ENCODE data around the gene PRR5. TPM values are rescaled to one million over a fixed set of nuclear protein-coding genes. Genes with fewer than 3 reads are reported as not detected.

PRR5 gene
- total and polyA plus RNA-seq, 2 experiments from 2014 or later = 15.3 to 31.4 TPM

GRCh38 chr22:44700456-44700855 is 1.5 kb upstream of the PRR5 start (continued):
- TF ChIP-seq REST (IDR thresholded peaks at IDR 0.05; ENCODE audit: unreplicated experiment) (no peak), ZNF331 (CRISPR knock-in tag; IDR thresholded peaks at IDR 0.05; ENCODE audit: low read depth) (no peak), EZH2phosphoT487 (IDR thresholded peaks at IDR 0.05; ENCODE audit: unreplicated experiment) (no peak), NANOG (IDR thresholded peaks at IDR 0.05; ENCODE audit: borderline replicate concordance) (no peak), ETS1 (IDR thresholded peaks at IDR 0.05) (no peak), CREB1 (CRISPR knock-in tag; IDR thresholded peaks at IDR 0.05; ENCODE audit: low read depth) (no peak), EZH2 (IDR thresholded peaks at IDR 0.05; ENCODE audit: low read depth, unreplicated experiment) (no peak), CTCF (conservative IDR thresholded peaks at IDR 0.05; ENCODE audit: low read depth in 2 of 2) (no peak), POLR2AphosphoS5 (IDR thresholded peaks at IDR 0.05; ENCODE audit: low read depth) (no peak), ZNF114 (CRISPR knock-in tag; IDR thresholded peaks at IDR 0.05) (no peak), JUNB (IDR thresholded peaks at IDR 0.05; ENCODE audit: unreplicated experiment) (no peak)

GRCh38 chr22:44701187-44701790 is 715 bp upstream of the PRR5 start:
- Histone ChIP-seq H4K20me1 (replicated peaks; ENCODE audit: insufficient read depth) (peaks cover 9% of the 10 kb centered on the region; the same call in 1 of the 2 replicates), H3F3A (replicated peaks; ENCODE audit: low read depth) (peaks cover 9% of the 10 kb centered on the region; the same call in 1 of the 2 replicates), H3K4me1 (ENCODE audit: insufficient read depth) (peaks cover 21% of the 10 kb centered on the region), H3K27me3 (ENCODE audit: insufficient read depth) (peaks cover 28% of the 10 kb centered on the region), H3K79me2 (replicated peaks; ENCODE audit: insufficient read depth) (peaks cover 9% of the 10 kb centered on the region; the same call in 1 of the 2 replicates), H3K4me2 (peak overlapping the region; percentile 81), H2AFZ (peak overlapping the region; percentile 91), H3K4me3 (peak overlapping the region; percentile 53), H3K36me3 (ENCODE audit: insufficient read depth) (no peaks in the 10 kb centered on the region), H3K9me2 (ENCODE audit: insufficient read depth) (no peaks in the 10 kb centered on the region), H3K27ac (ENCODE audit: low read depth) (no peak overlapping the region)
- Mint-ChIP-seq H3K4me3 (peak overlapping the region; percentile 60), H3K9me3 (no peaks in the 10 kb centered on the region), H3K27me3 (ENCODE audit: insufficient read depth, low read depth, poor library complexity) (peaks cover 24% of the 10 kb centered on the region), H3K27ac (no peak overlapping the region), H3K4me1 (peaks cover 24% of the 10 kb centered on the region), H3K36me3 (ENCODE audit: low read depth) (peaks cover 4% of the 10 kb centered on the region; the same call in 1 of the 3 replicates)
- no peak for TF ChIP-seq CTCF (conservative IDR thresholded peaks at IDR 0.05; ENCODE audit: low read depth in 2 of 2)
- TF ChIP-seq ZNF331 (CRISPR knock-in tag; IDR thresholded peaks at IDR 0.05; ENCODE audit: low read depth) = no peak
- TF ChIP-seq EZH2phosphoT487 (IDR thresholded peaks at IDR 0.05; ENCODE audit: unreplicated experiment) = no peak
- no peak for DNase-seq (ENCODE audit: low spot score)
- ATAC-seq = no peak

All from GM23338 (cell line).